GM19035 (cell line): ENCODE results near the gene SSBP3.
"Not testable (repeated sequence)": the region's sequence is repeated elsewhere in the genome, so short reads cannot be mapped to it uniquely, and the experiment has no call there.

ENCODE experiments used
- ATAC-seq: cut with Tn5 transposase; IDR thresholded peaks from one replicate; pipeline ENCODE4 v1.9.1; 2021; ENCODE audit not compliant: unreplicated experiment

Gene SSBP3

DNA sequence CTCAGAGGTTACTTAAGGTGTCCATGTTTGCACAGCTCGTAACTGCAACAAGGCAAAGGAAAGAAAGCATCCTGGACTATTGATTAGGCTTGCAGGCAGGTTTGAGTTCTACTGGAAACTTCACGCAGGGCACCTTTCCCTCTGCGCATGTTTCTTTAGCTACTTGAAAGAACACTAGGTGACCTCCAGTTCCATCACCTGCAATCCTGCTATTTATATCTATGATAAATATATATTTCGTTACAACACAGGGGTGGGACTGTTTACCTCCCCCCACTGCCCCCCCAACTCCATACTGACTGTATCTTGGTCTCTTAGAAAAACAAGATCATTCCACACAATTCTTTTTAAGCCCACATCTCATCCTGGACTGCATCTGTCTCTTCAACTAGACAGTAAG is 12.1 kb downstream of the SSBP3 start:
- no peak for ATAC-seq

- ATAC-seq = no peak
Measured at GRCh38 chr1:54392401-54392800, 13.8 kb downstream of the SSBP3 start.

GRCh38 chr1:54391450-54392209 is 14.6 kb downstream of the SSBP3 start:
- ATAC-seq = no peak

DNA sequence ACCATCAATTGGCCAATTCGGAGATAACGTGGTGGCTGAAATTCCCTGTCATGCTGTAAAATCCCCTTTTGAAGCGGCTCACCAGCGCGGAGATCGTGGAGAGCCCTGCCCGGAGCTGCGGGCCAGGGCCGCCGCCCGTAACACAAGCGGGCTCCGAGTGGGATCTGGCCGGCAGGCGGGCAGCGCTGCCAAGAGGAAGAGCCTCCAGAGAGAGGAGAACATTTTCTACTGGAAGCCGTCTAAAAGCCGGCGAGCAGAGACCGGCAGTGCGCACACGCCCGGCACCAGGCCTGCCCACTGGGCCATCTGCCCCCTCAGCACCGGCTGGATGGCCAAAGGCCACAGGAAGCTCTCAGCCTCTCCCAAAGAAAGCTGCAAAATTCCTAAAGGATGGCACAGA is 15.5 kb downstream of the SSBP3 start:
- no peak for ATAC-seq

GRCh38 chr1:54389608-54390007 is 16.6 kb downstream of the SSBP3 start:
- not testable (repeated sequence) for ATAC-seq

DNA sequence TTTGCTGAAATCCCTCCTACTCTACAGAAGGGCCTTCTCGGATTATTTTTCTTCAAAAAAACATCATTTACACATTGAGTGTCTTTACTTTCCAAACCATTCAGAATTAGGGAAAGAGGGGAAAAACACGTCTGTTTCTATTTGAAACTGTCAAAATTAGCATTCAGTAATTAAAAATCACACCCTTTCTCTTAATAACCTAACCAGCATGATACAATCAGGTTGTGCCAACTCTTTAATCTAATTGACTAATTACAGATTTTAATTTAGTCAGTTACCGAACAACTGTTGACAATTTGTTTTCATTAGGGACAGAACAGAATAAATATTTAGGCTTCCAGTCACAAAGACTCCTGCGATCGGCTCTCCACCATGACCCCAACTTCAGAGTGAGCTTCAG is 18.8 kb downstream of the SSBP3 start:
- no peak for ATAC-seq

GRCh38 chr1:54385727-54386022 is 20.5 kb downstream of the SSBP3 start:
- no peak for ATAC-seq

GRCh38 chr1:54384918-54385726 is 21.1 kb downstream of the SSBP3 start:
- ATAC-seq = no peak

- ATAC-seq = no peak
Measured at GRCh38 chr1:54384471-54384870, 21.7 kb downstream of the SSBP3 start.

DNA sequence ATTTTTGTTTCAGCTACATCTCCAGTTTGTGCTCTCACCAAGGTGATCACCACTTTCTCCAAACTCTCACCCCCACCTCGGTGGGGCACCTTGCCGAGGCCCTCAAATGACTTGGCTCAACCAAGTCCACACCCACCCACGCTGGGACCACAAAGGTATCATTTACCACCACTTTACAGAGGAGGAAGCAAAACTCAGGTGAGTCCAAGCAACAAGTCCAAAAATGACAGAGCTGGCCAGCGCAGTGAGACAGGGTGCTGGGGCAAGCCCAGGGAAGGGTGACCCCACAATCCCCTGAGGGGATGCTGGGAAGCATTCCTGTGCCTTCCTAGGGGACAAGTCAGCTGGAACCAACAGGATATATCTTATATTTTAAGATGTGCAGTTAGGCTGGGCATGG is 24.7 kb downstream of the SSBP3 start:
- no peak for ATAC-seq

GRCh38 chr1:54380290-54380882 is 25.8 kb downstream of the SSBP3 start:
- ATAC-seq = no peak

DNA sequence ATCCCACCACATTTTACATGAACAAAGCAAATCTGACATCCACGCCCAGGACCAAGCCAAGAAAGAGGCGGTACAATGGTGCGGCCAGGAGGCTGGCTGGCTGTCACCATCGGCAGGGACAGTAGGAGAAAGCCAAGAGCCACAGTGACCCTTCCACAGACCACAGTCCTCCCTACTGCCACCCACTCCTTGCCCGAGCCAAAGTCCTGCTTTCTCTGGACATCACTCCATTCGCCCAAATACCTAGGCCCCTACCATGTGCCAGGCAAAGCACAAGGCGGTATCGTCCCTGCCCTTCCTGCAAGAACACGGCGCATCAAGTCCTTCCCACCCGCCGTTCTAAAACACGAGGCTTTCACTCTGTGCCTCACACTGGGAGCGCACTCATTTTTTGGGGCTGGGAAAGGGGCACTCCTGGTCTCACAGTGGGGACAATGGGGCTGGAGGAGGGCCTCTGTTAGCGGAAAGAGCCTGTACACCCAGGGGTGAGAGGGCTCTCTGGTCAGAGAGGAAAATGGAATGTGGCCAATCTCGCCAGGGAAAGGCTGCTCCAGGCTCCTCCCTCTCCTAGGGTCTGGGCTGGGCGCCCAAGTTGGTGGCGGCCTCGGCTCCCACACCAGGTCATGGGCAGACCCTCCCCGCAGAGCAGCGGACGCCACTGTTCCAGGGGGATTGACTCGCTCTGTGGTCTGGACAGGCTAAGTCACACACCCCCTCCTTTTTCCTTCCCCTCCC is 26.5 kb downstream of the SSBP3 start:
- ATAC-seq = no peak

- no peak for ATAC-seq
Measured at GRCh38 chr1:54378874-54379554, 27.2 kb downstream of the SSBP3 start.

DNA sequence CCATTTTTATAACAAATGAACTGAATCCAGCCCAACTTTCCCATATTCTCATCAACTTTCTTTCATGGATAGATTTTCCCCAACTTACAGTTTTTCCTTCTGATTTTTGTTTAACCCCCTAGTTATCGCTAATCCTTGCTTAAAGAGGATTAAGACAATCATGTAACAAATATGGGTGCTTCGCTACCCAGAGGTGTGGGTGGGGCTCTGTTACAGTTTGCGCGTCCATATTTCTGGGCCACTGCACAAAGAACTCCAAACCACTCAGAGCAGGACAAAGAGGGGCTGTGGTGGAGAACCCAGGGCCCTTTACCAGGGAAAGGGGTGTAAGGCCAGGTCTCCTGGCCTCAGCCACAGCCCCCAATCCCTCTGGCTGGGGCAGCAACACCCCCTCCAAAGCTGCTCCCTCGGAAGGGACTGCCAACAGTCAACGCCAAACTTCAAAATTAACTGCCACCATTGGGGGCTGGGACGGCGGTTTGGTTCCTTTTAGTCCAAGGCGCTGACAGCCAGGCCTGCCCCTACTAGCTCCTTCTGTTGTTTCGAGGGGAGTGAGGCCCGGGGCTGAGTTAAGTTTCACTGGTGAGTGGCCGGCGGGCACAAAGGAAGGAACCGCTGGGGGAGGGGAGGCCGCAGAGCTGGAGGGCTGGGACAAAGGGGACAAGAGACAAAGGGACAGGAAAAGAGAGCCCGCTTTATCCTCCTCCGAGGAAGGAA is 27.9 kb downstream of the SSBP3 start:
- ATAC-seq = no peak

- no peak for ATAC-seq
Measured at GRCh38 chr1:54377040-54377691, 29.0 kb downstream of the SSBP3 start.

- ATAC-seq = peak; percentile 66
Measured at GRCh38 chr1:54376430-54377039, 29.7 kb downstream of the SSBP3 start.

DNA sequence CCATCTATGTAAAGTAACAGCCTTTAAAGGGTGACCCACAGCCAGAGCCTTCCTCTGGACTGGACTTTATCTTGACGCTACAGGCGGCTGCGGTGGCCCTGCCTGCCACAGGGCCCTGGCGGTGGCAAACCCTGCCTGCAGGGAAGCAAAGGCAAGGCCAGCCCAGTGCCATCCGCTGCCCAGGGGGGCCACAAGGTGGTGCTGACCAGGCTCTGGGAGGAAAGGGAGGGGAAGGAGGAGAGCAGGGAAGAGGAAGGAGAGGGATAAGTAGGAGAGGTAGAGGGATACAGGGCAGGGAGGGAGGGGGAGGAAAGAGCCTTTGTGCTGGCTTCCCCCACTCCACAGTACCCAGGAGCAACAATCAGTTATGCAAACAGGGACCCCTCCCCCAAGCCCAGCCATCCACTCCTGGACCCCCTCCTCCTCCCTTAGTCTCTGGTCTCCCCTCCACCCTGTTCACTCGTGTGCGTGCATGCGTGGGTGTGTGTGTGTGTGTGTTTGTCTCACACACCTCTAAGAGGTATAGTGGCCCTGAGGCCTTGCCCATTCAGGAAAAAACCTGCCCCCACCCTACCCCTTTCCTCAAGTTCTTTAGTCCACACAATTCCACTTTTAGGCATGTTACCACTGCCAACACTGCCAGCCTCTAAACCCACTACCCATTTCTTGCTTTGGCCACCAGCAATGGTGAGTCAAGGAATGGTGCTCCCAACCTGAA is 30.3 kb downstream of the SSBP3 start:
- no peak for ATAC-seq

DNA sequence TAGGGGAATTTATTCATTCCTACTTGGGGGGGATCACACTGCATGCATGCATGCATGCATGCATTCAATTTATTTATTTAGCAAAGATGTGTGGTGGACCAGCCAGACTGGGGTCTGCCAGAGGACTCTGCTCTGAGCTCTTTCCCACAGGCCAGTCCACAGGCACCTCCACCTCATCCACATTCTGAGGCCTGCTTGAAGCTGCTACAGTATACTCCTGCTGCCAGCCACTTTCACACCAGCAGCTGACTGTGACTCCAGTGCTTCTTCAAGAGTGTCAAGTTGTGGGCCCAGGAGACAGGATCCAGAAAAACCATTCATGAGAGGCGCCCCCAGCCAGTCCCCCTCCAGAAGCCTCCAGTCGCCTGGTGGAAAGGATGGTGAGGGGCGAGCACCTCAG is 30.9 kb downstream of the SSBP3 start:
- ATAC-seq = no peak

GRCh38 chr1:54374766-54375165 is 31.4 kb downstream of the SSBP3 start:
- ATAC-seq = no peak
